ENCODE results near the gene PAPSS1. TPM values are rescaled to one million over a fixed set of nuclear protein-coding genes. Genes with fewer than 3 reads are reported as not detected.

PAPSS1 gene
- total and polyA plus RNA-seq, 10 of the 15 experiments (the other 5 are each of a cell fraction or from before 2014, with no cell fraction given), result 22.6 to 73.0 (median 30.6) TPM

DNA sequence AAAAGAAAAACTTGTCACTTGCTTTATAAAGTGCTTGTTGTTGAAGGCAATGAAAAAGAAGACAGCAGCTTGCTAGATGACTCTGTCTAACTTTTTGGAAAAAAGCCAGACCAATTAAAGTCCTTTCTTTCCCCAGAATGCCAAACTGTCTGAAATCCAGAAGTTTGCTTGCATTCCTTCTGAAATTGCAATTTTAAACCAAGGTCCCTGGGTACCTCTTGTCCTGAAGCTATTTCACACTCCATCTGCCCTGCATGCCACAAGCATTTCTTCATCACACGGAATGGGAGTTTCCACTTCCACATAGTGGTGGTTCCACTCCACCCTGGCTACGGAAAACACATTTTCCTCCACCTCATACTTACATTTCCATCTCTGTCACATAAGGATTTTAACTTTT is 101.0 kb downstream of the PAPSS1 start:
- H3K9ac ChIP-seq (ENCODE audit: control insufficient read depth, insufficient read depth, low read length), result no peak overlapping the region
- no peak for FAIRE-seq
- ATAC-seq, result no peak
- H3K27me3 ChIP-seq (replicated peaks in 1 of 2; ENCODE audit: control insufficient read depth in 2 of 2, insufficient read depth in 2 of 2, low read length in 1 of 2), result no peaks in the 10 kb centered on the region
- in situ Hi-C loops (cut with MboI) (no loop called here), intact Hi-C loops (cut with micrococcal nuclease; ENCODE audit: unreplicated experiment) (no loop called here)
- POLR2A ChIA-PET, result no interaction called here
- H3K4me2 ChIP-seq (ENCODE audit: control insufficient read depth, insufficient read depth), result no peak overlapping the region
- BruUV-seq (replicated peaks), result no TSS peak
- RAD21 ChIA-PET (ENCODE audit: unreplicated experiment), result no interaction called here
- H3K36me3 ChIP-seq (ENCODE audit: control insufficient read depth in 2 of 2, insufficient read depth in 2 of 2, low read length in 1 of 2), result no peaks in the 10 kb centered on the region
- no peaks in the 10 kb centered on the region; the same call in 2 of the 3 replicates for H3K9me3 ChIP-seq (replicated peaks; ENCODE audit: control insufficient read depth, insufficient read depth, low read length)
- no peak for DNase-seq (ENCODE audit: low read depth, low spot score)
- H2AFZ ChIP-seq (ENCODE audit: control insufficient read depth, low read depth, low read length), result no peak overlapping the region
- no peak overlapping the region for H3K27ac ChIP-seq (ENCODE audit: control insufficient read depth, insufficient read depth)
- 94% methylated on average over 2 of the region's 2 CpGs for WGBS (ENCODE audit: insufficient coverage, insufficient replicate concordance, low lambda C conversion rate, missing lambda C conversion rate)
- TF ChIP-seq, protein P1, sequence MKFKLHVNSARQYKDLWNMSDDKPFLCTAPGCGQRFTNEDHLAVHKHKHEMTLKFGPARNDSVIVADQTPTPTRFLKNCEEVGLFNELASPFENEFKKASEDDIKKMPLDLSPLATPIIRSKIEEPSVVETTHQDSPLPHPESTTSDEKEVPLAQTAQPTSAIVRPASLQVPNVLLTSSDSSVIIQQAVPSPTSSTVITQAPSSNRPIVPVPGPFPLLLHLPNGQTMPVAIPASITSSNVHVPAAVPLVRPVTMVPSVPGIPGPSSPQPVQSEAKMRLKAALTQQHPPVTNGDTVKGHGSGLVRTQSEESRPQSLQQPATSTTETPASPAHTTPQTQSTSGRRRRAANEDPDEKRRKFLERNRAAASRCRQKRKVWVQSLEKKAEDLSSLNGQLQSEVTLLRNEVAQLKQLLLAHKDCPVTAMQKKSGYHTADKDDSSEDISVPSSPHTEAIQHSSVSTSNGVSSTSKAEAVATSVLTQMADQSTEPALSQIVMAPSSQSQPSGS (IDR thresholded peaks at IDR 0.05; ENCODE audit: low read length), result no peak
- no peak for TF ChIP-seq SMAD5 (IDR thresholded peaks at IDR 0.05; ENCODE audit: low read depth)
- TF ChIP-seq CBX3 (IDR thresholded peaks at IDR 0.05; ENCODE audit: borderline replicate concordance, low read depth), result no peak
- TF ChIP-seq, protein P2, sequence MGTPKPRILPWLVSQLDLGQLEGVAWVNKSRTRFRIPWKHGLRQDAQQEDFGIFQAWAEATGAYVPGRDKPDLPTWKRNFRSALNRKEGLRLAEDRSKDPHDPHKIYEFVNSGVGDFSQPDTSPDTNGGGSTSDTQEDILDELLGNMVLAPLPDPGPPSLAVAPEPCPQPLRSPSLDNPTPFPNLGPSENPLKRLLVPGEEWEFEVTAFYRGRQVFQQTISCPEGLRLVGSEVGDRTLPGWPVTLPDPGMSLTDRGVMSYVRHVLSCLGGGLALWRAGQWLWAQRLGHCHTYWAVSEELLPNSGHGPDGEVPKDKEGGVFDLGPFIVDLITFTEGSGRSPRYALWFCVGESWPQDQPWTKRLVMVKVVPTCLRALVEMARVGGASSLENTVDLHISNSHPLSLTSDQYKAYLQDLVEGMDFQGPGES (IDR thresholded peaks at IDR 0.05), result no peak
- H3K4me1 ChIP-seq (ENCODE audit: control insufficient read depth, insufficient read depth, low read length), result no peaks in the 10 kb centered on the region
- no peak overlapping the region for H3K4me3 ChIP-seq
- H4K20me1 ChIP-seq (ENCODE audit: control insufficient read depth, insufficient read depth), result no peaks in the 10 kb centered on the region
- H3K79me2 ChIP-seq (ENCODE audit: control insufficient read depth, insufficient read depth, low read length), result no peaks in the 10 kb centered on the region
- SMC1A ChIA-PET (ENCODE audit: uncharacterized antibody, unreplicated experiment), result no interaction called here
- CTCF ChIA-PET, result no interaction called here

DNA sequence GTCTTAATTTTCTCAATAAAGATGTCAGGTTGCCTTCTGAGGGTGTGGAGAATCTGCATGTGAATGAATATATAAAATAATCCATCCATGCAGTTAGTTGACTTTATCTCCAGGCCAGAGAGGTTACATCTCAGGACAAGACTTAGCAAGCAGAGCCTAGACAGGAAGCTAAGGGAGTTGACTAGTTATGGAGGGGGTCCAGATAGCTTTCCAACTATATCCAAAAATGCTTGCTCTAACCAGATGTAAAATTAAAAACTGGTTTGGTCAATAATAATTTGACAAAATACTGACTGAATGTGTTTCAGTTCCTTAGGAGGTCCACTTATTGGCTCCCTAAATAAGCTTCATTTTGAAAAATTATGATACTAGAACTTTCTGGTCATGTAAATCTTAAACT is 101.4 kb downstream of the PAPSS1 start:
- BruUV-seq (replicated peaks), result no TSS peak
- in situ Hi-C loops (cut with MboI), result no loop called here
- TF ChIP-seq EED (IDR thresholded peaks at IDR 0.05; ENCODE audit: low read depth) (no peak), YBX1 (IDR thresholded peaks at IDR 0.05) (no peak), CHD2 (IDR thresholded peaks at IDR 0.05; ENCODE audit: borderline replicate concordance, low read depth, low read length) (no peak), JUNB (IDR thresholded peaks at IDR 0.05) (no peak), MTA2 (IDR thresholded peaks at IDR 0.05; ENCODE audit: low read depth) (no peak)
- TF ChIP-seq, protein P3, sequence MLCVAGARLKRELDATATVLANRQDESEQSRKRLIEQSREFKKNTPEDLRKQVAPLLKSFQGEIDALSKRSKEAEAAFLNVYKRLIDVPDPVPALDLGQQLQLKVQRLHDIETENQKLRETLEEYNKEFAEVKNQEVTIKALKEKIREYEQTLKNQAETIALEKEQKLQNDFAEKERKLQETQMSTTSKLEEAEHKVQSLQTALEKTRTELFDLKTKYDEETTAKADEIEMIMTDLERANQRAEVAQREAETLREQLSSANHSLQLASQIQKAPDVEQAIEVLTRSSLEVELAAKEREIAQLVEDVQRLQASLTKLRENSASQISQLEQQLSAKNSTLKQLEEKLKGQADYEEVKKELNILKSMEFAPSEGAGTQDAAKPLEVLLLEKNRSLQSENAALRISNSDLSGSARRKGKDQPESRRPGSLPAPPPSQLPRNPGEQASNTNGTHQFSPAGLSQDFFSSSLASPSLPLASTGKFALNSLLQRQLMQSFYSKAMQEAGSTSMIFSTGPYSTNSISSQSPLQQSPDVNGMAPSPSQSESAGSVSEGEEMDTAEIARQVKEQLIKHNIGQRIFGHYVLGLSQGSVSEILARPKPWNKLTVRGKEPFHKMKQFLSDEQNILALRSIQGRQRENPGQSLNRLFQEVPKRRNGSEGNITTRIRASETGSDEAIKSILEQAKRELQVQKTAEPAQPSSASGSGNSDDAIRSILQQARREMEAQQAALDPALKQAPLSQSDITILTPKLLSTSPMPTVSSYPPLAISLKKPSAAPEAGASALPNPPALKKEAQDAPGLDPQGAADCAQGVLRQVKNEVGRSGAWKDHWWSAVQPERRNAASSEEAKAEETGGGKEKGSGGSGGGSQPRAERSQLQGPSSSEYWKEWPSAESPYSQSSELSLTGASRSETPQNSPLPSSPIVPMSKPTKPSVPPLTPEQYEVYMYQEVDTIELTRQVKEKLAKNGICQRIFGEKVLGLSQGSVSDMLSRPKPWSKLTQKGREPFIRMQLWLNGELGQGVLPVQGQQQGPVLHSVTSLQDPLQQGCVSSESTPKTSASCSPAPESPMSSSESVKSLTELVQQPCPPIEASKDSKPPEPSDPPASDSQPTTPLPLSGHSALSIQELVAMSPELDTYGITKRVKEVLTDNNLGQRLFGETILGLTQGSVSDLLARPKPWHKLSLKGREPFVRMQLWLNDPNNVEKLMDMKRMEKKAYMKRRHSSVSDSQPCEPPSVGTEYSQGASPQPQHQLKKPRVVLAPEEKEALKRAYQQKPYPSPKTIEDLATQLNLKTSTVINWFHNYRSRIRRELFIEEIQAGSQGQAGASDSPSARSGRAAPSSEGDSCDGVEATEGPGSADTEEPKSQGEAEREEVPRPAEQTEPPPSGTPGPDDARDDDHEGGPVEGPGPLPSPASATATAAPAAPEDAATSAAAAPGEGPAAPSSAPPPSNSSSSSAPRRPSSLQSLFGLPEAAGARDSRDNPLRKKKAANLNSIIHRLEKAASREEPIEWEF (IDR thresholded peaks at IDR 0.05; ENCODE audit: insufficient replicate concordance, low read depth, low read length), result no peak

More for the DNA sequence above, 101.4 kb downstream of the PAPSS1 start:
- Histone ChIP-seq H3K4me1 (ENCODE audit: control insufficient read depth, insufficient read depth, low read length) (no peaks in the 10 kb centered on the region), H3K4me3 (no peak overlapping the region), H4K20me1 (ENCODE audit: control insufficient read depth, insufficient read depth) (no peaks in the 10 kb centered on the region), H3K27me3 (replicated peaks in 1 of 2; ENCODE audit: control insufficient read depth in 2 of 2, insufficient read depth in 2 of 2, low read length in 1 of 2) (no peaks in the 10 kb centered on the region), H3K9me3 (replicated peaks; ENCODE audit: control insufficient read depth, insufficient read depth, low read length) (no peaks in the 10 kb centered on the region), H3K36me3 (ENCODE audit: control insufficient read depth in 2 of 2, insufficient read depth in 2 of 2, low read length in 1 of 2) (no peaks in the 10 kb centered on the region), H2AFZ (ENCODE audit: control insufficient read depth, low read depth, low read length) (no peak overlapping the region), H3K4me2 (ENCODE audit: control insufficient read depth, insufficient read depth) (no peak overlapping the region), H3K9ac (ENCODE audit: control insufficient read depth, insufficient read depth, low read length) (no peak overlapping the region), H3K27ac (ENCODE audit: control insufficient read depth, insufficient read depth) (no peak overlapping the region), H3K79me2 (ENCODE audit: control insufficient read depth, insufficient read depth, low read length) (no peaks in the 10 kb centered on the region)
- no peak for ATAC-seq
- RAD21 ChIA-PET (ENCODE audit: unreplicated experiment), result no interaction called here
- POLR2A ChIA-PET, result no interaction called here
- intact Hi-C loops (cut with micrococcal nuclease; ENCODE audit: unreplicated experiment), result no loop called here
- no peak for DNase-seq (ENCODE audit: low read depth, low spot score)
- SMC1A ChIA-PET (ENCODE audit: uncharacterized antibody, unreplicated experiment), result no interaction called here
- FAIRE-seq, result no peak
- CTCF ChIA-PET, result no interaction called here
